T-helper 1 cell treated with Interleukin-12 subunit alpha and Interleukin-12 subunit beta and Interleukin-4 antibody, amounts not matched to agents 30 μg/mL and 1 μg/mL, for 36 hours (primary cell): ENCODE results near the gene KIRREL3.

Source experiments
- H3K27ac Mint-ChIP-seq: one replicate; pipeline ENCODE4 v1.8.0; 2021; ENCODE audit warnings: mild to moderate bottlenecking, mixed read lengths
- H3K27me3 Mint-ChIP-seq: one replicate; pipeline ENCODE4 v1.8.0; 2021; ENCODE audit warnings: low read depth, mixed read lengths
- H3K36me3 Mint-ChIP-seq: one replicate; pipeline ENCODE4 v1.8.0; 2021; ENCODE audit warnings: low read depth, mixed read lengths
- H3K4me1 Mint-ChIP-seq: one replicate; pipeline ENCODE4 v1.8.0; 2021; ENCODE audit warnings: low read depth, mixed read lengths
- H3K4me3 Mint-ChIP-seq: one replicate; pipeline ENCODE4 v1.8.0; 2021; ENCODE audit warnings: mild to moderate bottlenecking, moderate library complexity, mixed read lengths
- H3K9me3 Mint-ChIP-seq: one replicate; pipeline ENCODE4 v1.8.0; 2021; ENCODE audit warnings: mixed read lengths

The KIRREL3 gene

DNA sequence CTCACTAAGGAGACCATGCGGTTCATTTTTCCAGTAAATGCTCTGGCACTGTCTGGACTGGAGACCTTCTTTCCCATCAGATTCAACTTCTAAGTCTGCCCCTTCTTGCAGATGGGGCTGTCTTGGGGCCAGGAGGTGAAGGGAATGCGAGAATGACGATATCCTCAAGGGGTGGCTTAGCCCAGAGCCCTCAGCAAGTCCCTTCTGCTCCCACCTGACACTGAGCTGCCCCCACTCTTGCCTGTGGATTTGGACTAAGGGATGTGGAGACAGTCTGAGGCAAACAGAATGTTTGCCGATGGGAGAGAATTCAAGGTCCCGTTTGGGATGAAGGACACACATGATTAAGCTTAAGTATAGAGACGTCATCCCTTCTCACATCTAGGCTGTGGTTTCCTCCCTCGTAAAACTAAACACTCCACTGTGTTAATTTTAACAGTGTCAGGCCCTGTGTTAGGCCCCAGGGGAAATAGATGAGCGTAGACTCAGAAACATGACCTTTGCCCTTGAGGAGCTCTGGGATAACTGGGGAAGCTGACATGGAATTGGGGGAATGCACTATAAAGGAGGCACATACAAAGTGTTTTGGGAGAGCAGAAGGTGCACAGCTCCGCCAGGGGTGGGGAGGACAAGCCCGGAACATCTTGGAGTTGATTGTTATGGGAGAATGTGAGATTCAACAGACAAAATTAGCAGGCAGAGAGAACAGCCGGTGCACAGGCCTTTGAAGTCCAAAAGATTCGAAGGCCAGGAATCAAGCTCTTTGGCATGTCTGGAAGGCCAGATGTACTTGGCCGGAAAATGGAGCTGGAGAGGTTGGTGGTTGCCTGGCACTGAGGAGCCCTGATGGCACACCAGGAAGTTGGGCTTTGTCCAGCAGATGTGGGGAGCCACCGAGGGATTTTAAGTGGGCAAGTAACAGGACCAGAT, 573.5 kb downstream of the KIRREL3 start:
- Mint-ChIP-seq H3K36me3 (no peaks in the 10 kb centered on the region), H3K27ac (no peak overlapping the region), H3K4me1 (no peaks in the 10 kb centered on the region), H3K27me3 (peaks cover 4% of the 10 kb centered on the region), H3K9me3 (no peaks in the 10 kb centered on the region), H3K4me3 (no peak overlapping the region)

GRCh38 chr11:126426106-126426505, 574.5 kb downstream of the KIRREL3 start:
- Mint-ChIP-seq H3K36me3 (no peaks in the 10 kb centered on the region), H3K9me3 (no peaks in the 10 kb centered on the region), H3K27ac (no peak overlapping the region), H3K27me3 (peaks cover 4% of the 10 kb centered on the region), H3K4me1 (no peaks in the 10 kb centered on the region), H3K4me3 (no peak overlapping the region)

DNA sequence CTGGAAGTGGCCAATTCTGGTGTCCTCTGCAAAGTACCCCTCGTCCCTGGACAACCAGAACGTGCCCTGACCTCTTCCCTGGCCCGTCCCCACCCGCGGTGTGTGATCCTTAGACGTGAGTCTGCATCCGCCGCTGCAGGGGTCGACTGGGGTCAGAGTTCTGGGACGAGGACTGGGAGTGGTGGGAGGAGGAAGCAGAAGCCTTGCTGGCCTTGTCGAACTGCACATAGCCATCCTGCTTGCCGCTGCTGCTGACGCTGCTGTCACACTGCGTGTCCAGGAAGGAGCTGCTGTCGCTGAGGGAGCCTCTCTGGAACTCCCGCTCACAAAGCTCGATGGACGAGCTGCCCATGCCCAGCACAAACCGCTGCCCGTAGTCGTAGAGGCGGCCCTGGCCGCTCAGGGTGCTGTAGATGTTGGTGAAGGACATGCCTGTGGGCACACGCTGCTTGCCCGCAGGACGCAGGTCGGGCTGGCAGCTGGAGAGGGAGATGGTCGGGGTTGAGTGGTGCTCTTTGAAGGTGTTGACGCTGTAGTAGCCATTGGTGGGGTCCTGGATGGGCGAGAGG, 576.0 kb downstream of the KIRREL3 start:
- no peaks in the 10 kb centered on the region for H3K9me3 Mint-ChIP-seq
- H3K4me1 Mint-ChIP-seq = peaks cover 6% of the 10 kb centered on the region
- no peak overlapping the region for H3K4me3 Mint-ChIP-seq
- peaks cover 11% of the 10 kb centered on the region for H3K27me3 Mint-ChIP-seq
- no peaks in the 10 kb centered on the region for H3K36me3 Mint-ChIP-seq
- H3K27ac Mint-ChIP-seq = no peak overlapping the region

DNA sequence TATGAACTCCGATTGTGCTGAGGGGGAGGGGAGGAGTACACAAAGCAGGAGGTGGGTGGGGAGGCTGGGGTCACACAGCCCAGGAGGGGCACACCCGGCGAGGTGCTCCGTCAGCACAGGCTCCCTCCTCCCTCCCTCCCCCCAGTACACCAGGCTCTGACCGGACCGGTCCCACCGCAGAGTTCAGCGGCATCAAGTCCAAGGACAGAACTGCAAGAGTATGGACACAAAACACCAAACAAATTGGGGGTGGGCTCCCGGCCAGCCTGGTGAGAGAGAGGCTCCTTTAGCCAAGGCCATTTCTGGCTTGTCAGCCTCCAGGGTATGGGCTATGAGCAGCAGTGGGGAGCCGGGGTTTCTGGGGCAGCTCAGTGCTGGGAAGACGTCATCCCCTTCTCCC, 576.8 kb downstream of the KIRREL3 start:
- Mint-ChIP-seq H3K4me3 (no peak overlapping the region), H3K36me3 (no peaks in the 10 kb centered on the region), H3K27me3 (peaks cover 14% of the 10 kb centered on the region), H3K27ac (no peak overlapping the region), H3K4me1 (peaks cover 6% of the 10 kb centered on the region), H3K9me3 (no peaks in the 10 kb centered on the region)

DNA sequence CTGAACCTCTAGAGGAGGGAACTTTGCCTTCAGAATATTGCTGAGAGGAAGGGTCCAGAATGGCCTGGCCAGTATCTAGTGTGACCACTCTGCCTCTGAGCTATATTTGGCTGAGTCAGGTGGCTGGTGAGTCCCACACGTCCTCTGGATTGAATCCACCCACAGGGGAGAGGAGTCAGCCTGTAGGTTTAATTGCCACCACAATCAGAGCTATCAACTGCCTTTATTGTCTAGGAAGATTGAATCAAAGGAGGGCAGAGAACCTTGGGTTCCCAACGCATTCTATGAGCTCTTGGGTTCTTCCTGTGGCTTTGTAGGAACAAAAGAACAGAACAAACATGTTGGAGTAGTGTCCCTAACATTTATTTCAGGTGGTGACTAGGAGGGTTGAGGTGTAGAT, 577.4 kb downstream of the KIRREL3 start:
- Mint-ChIP-seq H3K4me1 (peaks cover 6% of the 10 kb centered on the region), H3K27me3 (peaks cover 19% of the 10 kb centered on the region), H3K9me3 (no peaks in the 10 kb centered on the region), H3K36me3 (no peaks in the 10 kb centered on the region), H3K4me3 (no peak overlapping the region), H3K27ac (no peak overlapping the region)

DNA sequence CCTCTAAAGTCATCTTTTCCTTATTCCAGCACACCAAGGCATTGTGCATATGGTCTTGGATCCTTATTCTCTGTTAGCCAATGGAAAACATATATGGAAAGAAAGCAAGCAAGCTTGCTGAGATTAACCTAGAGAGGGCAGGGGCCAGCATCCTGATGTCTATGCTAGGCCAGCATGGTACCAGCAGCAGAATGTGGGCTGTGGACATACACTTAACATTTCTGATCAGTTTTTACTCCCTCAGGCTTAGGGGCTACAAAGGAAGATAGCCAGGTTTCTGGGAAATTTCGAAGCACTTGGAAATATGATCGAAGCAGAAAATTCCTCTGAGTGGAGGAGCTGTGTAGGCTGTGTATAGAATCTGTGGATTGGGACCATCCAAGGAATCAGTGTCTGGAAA, 578.1 kb downstream of the KIRREL3 start:
- H3K36me3 Mint-ChIP-seq = no peaks in the 10 kb centered on the region
- H3K9me3 Mint-ChIP-seq = no peaks in the 10 kb centered on the region
- H3K27me3 Mint-ChIP-seq = peaks cover 19% of the 10 kb centered on the region
- H3K4me1 Mint-ChIP-seq = peaks cover 6% of the 10 kb centered on the region
- no peak overlapping the region for H3K27ac Mint-ChIP-seq
- no peak overlapping the region for H3K4me3 Mint-ChIP-seq

DNA sequence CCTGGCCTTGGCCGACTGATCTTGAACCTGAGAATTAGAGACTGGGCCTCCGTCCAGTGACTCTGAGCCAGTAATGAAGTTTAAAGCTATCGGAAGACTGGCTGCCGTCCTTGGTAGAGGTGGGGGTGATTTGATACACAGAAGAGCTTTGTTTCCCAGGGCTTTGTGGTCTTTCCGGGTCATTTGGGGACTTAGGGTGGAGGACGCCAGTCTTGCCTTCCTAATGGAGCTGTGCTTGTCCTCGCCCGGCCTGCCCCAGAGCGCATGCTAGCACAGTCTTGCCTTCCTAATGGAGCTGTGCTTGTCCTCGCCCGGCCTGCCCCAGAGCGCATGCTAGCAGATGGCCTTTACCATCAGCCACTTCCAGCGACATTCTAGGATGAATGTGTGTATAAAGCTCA, 579.3 kb downstream of the KIRREL3 start:
- Mint-ChIP-seq H3K4me1 (peaks cover 7% of the 10 kb centered on the region), H3K9me3 (no peaks in the 10 kb centered on the region), H3K4me3 (no peak overlapping the region), H3K27me3 (peaks cover 15% of the 10 kb centered on the region), H3K27ac (no peak overlapping the region), H3K36me3 (no peaks in the 10 kb centered on the region)

DNA sequence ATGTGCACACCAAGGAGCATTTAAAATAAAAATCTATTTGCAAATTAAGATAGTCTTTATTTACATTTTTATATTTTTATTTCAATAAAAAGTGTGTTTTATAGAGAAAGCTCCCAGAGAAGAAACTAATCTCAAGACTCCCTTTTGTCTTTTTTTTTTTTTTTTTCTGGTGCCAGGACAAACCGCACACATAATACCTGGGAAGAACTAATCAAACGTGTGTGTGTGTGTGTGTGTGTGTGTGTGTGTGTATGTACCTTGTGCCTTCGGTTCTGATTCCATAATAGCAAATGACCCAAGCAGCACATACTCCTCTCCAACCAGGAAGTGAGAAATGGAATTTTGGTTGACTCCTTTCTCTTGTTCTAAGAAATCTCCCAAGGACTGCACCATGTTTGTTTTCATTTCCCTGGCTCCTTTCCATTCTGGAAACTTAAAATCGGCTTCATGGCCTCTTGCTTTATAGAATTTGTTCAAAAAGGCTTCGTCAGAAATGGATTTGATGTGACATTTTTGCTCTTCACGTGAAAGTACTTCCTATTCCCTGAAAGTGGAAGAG, 579.8 kb downstream of the KIRREL3 start:
- Mint-ChIP-seq H3K4me1 (peaks cover 11% of the 10 kb centered on the region), H3K27ac (no peak overlapping the region), H3K36me3 (no peaks in the 10 kb centered on the region), H3K9me3 (no peaks in the 10 kb centered on the region), H3K27me3 (peaks cover 15% of the 10 kb centered on the region), H3K4me3 (no peak overlapping the region)

DNA sequence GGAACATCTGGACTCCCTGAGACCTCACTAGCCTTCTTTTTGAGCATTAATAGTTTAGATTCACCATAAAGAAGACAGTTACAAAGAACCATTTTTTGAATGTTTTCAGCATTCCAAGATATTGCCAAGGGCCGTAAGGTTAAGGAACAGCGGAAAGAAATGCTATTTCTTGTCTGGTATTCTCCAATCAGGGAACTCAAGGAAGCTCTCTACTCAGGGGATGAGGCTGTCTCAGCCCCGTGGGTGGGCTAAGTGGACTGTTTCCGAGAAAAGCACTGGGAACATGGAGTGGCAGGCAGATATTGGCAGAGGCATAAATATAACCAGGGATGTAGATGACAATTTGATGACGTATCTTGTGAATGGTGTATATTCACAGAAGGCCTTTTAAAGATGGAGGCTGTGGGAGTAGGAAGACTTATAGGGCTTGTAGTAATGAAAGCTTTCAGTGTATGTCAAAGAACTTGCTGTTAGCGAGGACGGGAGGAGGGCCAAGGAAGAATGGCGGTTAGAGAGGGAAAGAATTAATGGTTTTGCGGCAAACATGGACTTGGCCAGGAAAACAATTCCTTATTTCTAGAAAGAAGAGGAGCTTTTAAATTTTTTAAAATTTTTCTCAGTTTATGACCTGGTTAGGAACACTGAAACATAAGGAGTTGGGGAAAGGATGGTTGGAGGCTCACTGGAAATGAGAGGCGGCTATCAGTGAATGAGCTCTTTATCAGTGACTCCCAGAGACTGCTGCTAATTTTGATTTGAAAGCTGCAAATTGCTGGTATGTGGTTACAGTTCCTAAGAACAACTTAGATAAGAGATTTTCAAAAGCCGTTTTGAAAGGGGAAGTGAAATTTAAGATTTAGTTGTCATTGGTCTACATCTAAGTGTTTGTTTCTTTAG, 580.5 kb downstream of the KIRREL3 start:
- H3K36me3 Mint-ChIP-seq = no peaks in the 10 kb centered on the region
- no peak overlapping the region for H3K27ac Mint-ChIP-seq
- no peaks in the 10 kb centered on the region for H3K9me3 Mint-ChIP-seq
- H3K4me3 Mint-ChIP-seq = no peak overlapping the region
- peaks cover 15% of the 10 kb centered on the region for H3K27me3 Mint-ChIP-seq
- H3K4me1 Mint-ChIP-seq = peaks cover 11% of the 10 kb centered on the region

DNA sequence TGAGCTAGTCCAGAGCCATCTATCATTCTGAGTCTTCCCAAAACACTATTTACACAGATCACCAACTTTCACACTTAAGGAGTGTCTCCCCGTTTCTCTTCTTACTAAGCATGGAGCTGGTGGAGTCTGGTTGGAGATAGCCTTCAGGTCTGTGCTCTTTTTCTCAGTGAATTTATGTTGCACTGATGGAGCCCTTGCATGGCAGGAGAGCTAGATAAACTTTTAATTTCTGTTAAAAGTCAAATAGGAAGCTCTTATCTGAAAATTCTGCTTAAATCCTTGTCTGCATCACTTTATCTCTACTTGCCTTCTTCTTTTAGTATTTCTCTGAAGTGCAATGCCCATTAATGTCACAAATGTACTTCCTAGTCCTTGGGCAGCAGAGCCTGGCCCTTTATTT, 581.7 kb downstream of the KIRREL3 start:
- Mint-ChIP-seq H3K4me3 (no peak overlapping the region), H3K4me1 (peaks cover 11% of the 10 kb centered on the region), H3K27ac (no peak overlapping the region), H3K36me3 (no peaks in the 10 kb centered on the region), H3K27me3 (peaks cover 15% of the 10 kb centered on the region), H3K9me3 (no peaks in the 10 kb centered on the region)

GRCh38 chr11:126417091-126417862, 583.3 kb downstream of the KIRREL3 start:
- Mint-ChIP-seq H3K27me3 (peaks cover 15% of the 10 kb centered on the region), H3K4me1 (peaks cover 11% of the 10 kb centered on the region), H3K4me3 (peak overlapping the region; percentile 31), H3K9me3 (no peaks in the 10 kb centered on the region), H3K36me3 (no peaks in the 10 kb centered on the region), H3K27ac (no peak overlapping the region)

- no peak overlapping the region for H3K27ac Mint-ChIP-seq
- peaks cover 15% of the 10 kb centered on the region for H3K27me3 Mint-ChIP-seq
- H3K4me1 Mint-ChIP-seq = peaks cover 11% of the 10 kb centered on the region
- peak overlapping the region; percentile 61 for H3K4me3 Mint-ChIP-seq
- no peaks in the 10 kb centered on the region for H3K36me3 Mint-ChIP-seq
- no peaks in the 10 kb centered on the region for H3K9me3 Mint-ChIP-seq
These were observed 584.0 kb downstream of the KIRREL3 start for GRCh38 chr11:126416542-126417090.

DNA sequence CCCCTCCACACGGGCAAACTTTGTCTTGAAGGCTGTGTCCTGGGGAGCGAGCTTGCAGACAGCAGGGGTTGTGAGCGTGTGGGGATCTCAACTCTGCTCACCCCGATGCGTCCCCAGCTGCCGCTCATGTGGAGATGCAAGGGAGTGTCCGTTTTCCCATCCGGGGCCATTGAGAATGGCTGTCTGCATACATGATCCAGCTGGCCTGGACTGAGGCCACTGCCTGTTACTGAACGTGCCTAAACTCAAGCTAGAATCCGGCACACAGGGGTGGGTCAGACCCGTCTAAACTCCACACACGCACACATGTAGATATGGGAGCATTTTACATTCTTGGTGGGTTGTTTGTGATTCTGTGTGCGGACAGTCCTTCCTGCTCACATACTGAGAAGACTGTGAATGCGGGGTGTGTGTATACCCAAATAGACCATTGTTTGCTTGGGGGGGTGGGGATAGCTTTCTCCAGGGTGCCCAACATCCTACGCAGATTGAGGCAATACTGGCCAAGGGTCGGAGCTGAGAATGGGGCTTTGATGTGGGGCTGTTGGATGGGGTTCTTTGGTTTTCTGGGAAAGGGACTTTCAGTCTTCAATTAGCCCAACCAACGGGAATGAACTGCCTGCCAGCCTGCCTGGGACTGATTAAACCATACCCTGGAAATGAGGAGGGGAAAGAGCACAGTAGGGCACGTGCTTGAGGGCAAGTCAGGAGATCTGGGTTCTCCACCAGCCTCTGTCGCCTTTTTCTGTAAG, 584.7 kb downstream of the KIRREL3 start:
- H3K27me3 Mint-ChIP-seq = peaks cover 15% of the 10 kb centered on the region
- peaks cover 11% of the 10 kb centered on the region for H3K4me1 Mint-ChIP-seq
- H3K27ac Mint-ChIP-seq = no peak overlapping the region
- H3K36me3 Mint-ChIP-seq = no peaks in the 10 kb centered on the region
- no peaks in the 10 kb centered on the region for H3K9me3 Mint-ChIP-seq
- peak overlapping the region; percentile 61 for H3K4me3 Mint-ChIP-seq
